ENCODE data around the gene LRPPRC. TPM values are rescaled to one million over a fixed set of nuclear protein-coding genes. Genes with fewer than 3 reads are reported as not detected.

The LRPPRC gene
- total and polyA plus RNA-seq, 9 donors: 53.9 to 84.7 (median 64.0) TPM

DNA sequence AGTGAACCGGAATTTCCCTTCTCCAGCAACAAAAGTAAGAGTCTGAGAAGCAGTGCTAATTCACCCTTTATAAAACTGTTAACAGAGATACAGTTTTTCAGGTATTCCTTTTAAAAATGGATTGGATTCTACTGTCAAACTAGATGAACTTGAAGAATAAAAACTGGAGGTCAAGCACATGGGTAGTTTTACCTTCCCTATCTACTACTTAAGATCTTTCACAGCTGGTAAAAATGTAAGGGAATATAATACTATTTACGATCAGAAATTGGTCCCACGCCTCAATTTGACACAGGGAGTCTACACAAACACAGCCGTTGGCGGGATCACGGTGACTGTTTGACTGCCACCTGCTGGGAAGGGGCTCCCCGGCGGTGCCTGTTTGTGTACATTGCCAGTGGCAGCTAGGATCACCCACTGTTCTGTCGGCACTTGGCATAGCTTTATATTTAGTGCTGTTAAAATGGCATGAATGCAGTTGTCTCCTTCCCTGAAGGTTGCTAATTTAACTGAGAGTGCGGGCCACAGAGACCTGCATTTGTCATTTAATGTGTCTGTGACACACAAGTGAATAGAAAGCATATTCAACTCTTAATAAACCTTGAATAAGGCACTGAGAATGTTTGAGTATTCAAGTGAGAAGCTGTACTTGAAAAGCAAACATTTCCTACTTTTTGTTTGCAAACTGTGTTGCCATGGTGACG is 97.5 kb downstream of the LRPPRC start:
- DNase-seq: peak; percentile 14
- Histone ChIP-seq H3K4me1 (ENCODE audit: control insufficient read depth, insufficient read depth, low read length) (no peaks in the 10 kb centered on the region), H3K27ac (ENCODE audit: low read length) (no peak overlapping the region), H3K9me3 (replicated peaks; ENCODE audit: control insufficient read depth, low read depth, low read length) (no peaks in the 10 kb centered on the region), H3K4me3 (ENCODE audit: low read length) (no peak overlapping the region), H3K27me3 (ENCODE audit: control insufficient read depth, insufficient read depth, low read length) (no peaks in the 10 kb centered on the region), H3K36me3 (ENCODE audit: control insufficient read depth, insufficient read depth, low read length) (peaks cover 34% of the 10 kb centered on the region)
- WGBS (ENCODE audit: insufficient coverage): 44% methylated on average over 5 of the region's 11 CpGs

DNA sequence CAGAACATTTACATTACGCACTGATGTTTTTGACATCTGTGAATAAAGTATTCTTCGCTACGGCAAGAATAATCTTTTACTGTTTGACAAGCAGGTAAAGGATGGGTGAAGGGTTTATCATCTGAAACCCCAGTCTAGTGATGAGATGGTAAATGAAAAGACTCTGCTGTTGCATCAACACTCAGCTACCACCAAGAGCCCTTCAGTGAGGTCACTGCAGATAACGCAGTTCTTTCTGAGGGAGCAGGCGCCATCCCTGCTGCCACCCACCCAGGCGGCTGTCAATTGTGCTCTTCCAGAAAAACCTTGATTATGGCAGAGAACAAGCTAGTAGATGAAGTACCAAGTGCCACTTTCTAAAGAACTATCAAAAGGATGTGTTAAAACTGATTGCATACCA is 98.3 kb downstream of the LRPPRC start:
- WGBS (ENCODE audit: insufficient coverage): no CpG with 5 or more reads among the region's 6 CpGs
- H3K36me3 ChIP-seq (ENCODE audit: control insufficient read depth, insufficient read depth, low read length): peaks cover 38% of the 10 kb centered on the region

DNA sequence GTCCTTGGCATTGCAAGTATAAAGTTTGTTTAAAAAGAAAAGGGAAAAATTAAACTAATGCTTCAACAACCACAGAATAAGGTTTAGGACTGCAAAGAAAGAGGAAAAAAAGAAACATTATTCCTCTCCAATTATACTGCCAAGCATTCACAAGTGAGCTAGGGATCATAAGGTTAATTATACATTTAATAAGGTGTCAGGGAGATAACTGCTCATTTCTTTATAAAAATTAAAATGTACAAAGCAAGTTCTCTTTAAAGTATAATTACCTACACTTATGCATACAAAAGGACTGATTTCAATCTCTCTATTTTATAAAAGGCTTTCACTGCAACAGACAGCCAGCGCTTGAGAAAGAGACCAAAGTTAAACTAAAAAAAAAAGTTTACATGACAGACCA is 98.9 kb downstream of the LRPPRC start:
- H3K27me3 ChIP-seq (ENCODE audit: control insufficient read depth, insufficient read depth, low read length): no peaks in the 10 kb centered on the region
- no peak for DNase-seq
- no peak overlapping the region for H3K4me3 ChIP-seq (ENCODE audit: low read length)
- no peaks in the 10 kb centered on the region for H3K9me3 ChIP-seq (replicated peaks; ENCODE audit: control insufficient read depth, low read depth, low read length)
- H3K4me1 ChIP-seq (ENCODE audit: control insufficient read depth, insufficient read depth, low read length): no peaks in the 10 kb centered on the region
- no CpG with 5 or more reads among the region's 1 CpG for WGBS (ENCODE audit: insufficient coverage)
- no peak overlapping the region for H3K27ac ChIP-seq (ENCODE audit: low read length)
- H3K36me3 ChIP-seq (ENCODE audit: control insufficient read depth, insufficient read depth, low read length): peaks cover 44% of the 10 kb centered on the region

More for the DNA sequence above, 98.3 kb downstream of the LRPPRC start:
- Histone ChIP-seq H3K4me1 (ENCODE audit: control insufficient read depth, insufficient read depth, low read length) (no peaks in the 10 kb centered on the region), H3K27ac (ENCODE audit: low read length) (no peak overlapping the region), H3K27me3 (ENCODE audit: control insufficient read depth, insufficient read depth, low read length) (no peaks in the 10 kb centered on the region), H3K4me3 (ENCODE audit: low read length) (no peak overlapping the region), H3K9me3 (replicated peaks; ENCODE audit: control insufficient read depth, low read depth, low read length) (no peaks in the 10 kb centered on the region)
- DNase-seq: no peak

DNA sequence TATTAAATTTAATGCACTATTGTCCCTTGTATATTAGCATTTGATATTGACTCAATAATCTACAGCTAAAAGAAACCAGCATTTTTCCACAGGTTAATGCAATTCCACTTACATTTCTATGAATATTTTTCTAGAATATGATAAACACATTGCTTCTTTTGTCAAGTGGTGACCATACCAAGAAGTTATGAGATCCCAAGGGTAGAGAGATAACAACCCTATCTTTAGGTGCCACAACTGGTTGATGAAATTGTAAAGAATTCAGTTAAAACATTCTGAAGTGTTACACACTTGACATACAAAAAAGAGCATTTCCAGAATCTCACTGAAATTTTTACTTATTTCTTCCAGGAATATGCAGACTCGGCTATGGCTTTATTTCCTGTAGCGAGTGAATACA is 101.0 kb downstream of the LRPPRC start:
- Histone ChIP-seq H3K4me3 (ENCODE audit: low read length) (no peak overlapping the region), H3K9me3 (replicated peaks; ENCODE audit: control insufficient read depth, low read depth, low read length) (no peaks in the 10 kb centered on the region), H3K27me3 (ENCODE audit: control insufficient read depth, insufficient read depth, low read length) (no peaks in the 10 kb centered on the region), H3K27ac (ENCODE audit: low read length) (no peak overlapping the region), H3K36me3 (ENCODE audit: control insufficient read depth, insufficient read depth, low read length) (peaks cover 54% of the 10 kb centered on the region), H3K4me1 (ENCODE audit: control insufficient read depth, insufficient read depth, low read length) (no peaks in the 10 kb centered on the region)
- 100% methylated on average over 2 of the region's 2 CpGs for WGBS (ENCODE audit: insufficient coverage)
- no peak for DNase-seq

DNA sequence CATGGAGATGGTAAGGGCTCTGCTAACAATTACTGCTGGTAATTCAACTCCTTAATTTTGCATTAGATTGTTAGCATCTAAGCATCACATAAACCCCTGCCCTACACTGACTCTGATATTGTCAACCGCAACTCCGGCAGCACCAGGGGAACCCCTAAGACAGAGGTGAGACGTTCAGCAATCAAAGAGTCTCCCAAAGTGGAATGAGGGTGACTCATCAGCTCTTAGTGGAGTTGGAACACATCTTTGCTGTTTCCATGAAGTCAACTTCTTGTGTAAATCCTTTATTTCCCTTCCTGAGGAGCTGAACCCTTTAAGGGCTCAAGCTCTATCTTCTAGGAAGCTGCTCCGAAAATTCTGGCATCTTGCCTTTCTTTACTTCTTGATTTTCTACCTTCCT is 104.9 kb downstream of the LRPPRC start:
- Histone ChIP-seq H3K9me3 (replicated peaks; ENCODE audit: control insufficient read depth, low read depth, low read length) (no peaks in the 10 kb centered on the region), H3K4me3 (ENCODE audit: low read length) (no peak overlapping the region), H3K36me3 (ENCODE audit: control insufficient read depth, insufficient read depth, low read length) (peaks cover 64% of the 10 kb centered on the region), H3K4me1 (ENCODE audit: control insufficient read depth, insufficient read depth, low read length) (no peaks in the 10 kb centered on the region), H3K27me3 (ENCODE audit: control insufficient read depth, insufficient read depth, low read length) (no peaks in the 10 kb centered on the region), H3K27ac (ENCODE audit: low read length) (no peak overlapping the region)
- DNase-seq: no peak
- 88% methylated on average over 3 of the region's 4 CpGs for WGBS (ENCODE audit: insufficient coverage)

DNA sequence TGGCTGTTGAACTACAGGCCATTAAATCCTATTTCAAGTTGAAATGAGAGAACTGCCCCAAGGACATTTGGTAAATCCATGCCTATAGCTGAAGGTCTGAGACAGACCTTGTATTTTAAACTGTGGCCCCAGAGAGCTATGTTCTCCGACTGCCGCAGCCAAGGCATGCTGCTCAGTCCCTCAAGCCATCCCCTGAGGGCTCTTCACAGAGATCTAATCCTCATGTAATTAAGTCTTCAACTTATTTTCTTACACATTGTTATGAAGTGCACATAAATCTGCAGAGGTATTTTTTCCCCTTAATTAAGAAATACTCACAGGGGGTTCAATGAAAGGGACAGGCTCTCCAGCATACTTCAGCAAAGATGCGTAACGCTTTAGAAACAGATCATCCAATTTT is 106.4 kb downstream of the LRPPRC start:
- no peak for DNase-seq
- Histone ChIP-seq H3K4me3 (ENCODE audit: low read length) (no peak overlapping the region), H3K27me3 (ENCODE audit: control insufficient read depth, insufficient read depth, low read length) (no peaks in the 10 kb centered on the region), H3K9me3 (replicated peaks; ENCODE audit: control insufficient read depth, low read depth, low read length) (no peaks in the 10 kb centered on the region), H3K36me3 (ENCODE audit: control insufficient read depth, insufficient read depth, low read length) (peaks cover 61% of the 10 kb centered on the region), H3K27ac (ENCODE audit: low read length) (no peak overlapping the region), H3K4me1 (ENCODE audit: control insufficient read depth, insufficient read depth, low read length) (no peaks in the 10 kb centered on the region)
- WGBS (ENCODE audit: insufficient coverage): no CpG with 5 or more reads among the region's 4 CpGs

DNA sequence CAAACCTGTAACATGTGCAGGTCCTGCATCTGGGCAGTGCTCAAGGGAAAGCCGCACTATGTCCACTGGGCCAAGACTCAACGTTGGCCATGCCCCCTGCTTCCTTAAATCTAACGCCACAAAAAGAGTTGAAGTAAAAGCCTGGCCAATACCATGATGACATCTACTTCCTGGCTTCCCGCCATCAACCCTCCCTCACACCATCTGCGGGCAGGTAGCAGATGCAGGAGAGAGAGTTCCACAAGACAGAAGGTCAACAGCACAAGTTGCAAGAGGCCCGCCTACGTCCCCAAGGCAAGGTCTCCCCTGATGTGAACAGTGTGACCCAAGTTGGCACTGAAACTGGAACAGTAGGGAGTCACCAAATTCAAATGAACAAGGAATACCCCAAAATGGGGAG is 108.6 kb downstream of the LRPPRC start:
- Histone ChIP-seq H3K27me3 (ENCODE audit: control insufficient read depth, insufficient read depth, low read length) (no peaks in the 10 kb centered on the region), H3K27ac (ENCODE audit: low read length) (no peak overlapping the region), H3K36me3 (ENCODE audit: control insufficient read depth, insufficient read depth, low read length) (peaks cover 45% of the 10 kb centered on the region), H3K4me3 (ENCODE audit: low read length) (no peak overlapping the region), H3K4me1 (ENCODE audit: control insufficient read depth, insufficient read depth, low read length) (no peaks in the 10 kb centered on the region), H3K9me3 (replicated peaks; ENCODE audit: control insufficient read depth, low read depth, low read length) (no peaks in the 10 kb centered on the region)
- no peak for DNase-seq
- WGBS (ENCODE audit: insufficient coverage): 89% methylated on average over 5 of the region's 7 CpGs

DNA sequence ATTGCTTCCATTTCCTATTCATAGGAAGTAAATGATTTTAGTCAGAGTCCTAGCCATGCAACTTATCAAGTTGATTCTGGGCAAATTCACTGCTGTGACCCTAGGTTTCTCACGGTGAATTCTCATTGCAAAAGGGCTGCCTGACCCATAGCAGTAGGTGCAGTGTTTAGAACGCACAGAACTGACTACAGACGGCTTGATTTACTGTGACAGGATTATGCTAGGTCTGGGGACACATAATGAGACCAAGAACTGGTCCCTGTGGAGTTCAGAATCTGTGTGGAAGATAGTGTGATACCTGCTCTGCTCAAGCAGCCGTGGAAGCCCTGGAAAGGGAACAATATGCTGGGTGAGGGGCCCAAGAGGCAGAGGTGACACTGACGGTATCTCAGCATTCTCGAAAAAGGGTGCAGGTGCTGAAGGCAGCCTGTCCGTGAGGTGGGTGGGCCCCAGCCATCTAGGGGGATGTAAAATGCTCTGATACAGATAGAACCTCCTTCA is 110.6 kb downstream of the LRPPRC start:
- H3K4me1 ChIP-seq (ENCODE audit: control insufficient read depth, insufficient read depth, low read length): no peaks in the 10 kb centered on the region
- no peak overlapping the region for H3K27ac ChIP-seq (ENCODE audit: low read length)
- 46% methylated on average over 5 of the region's 7 CpGs for WGBS (ENCODE audit: insufficient coverage)
- H3K4me3 ChIP-seq (ENCODE audit: low read length): no peak overlapping the region
- H3K27me3 ChIP-seq (ENCODE audit: control insufficient read depth, insufficient read depth, low read length): no peaks in the 10 kb centered on the region
- DNase-seq: no peak
- no peaks in the 10 kb centered on the region for H3K9me3 ChIP-seq (replicated peaks; ENCODE audit: control insufficient read depth, low read depth, low read length)
- H3K36me3 ChIP-seq (ENCODE audit: control insufficient read depth, insufficient read depth, low read length): peaks cover 31% of the 10 kb centered on the region

DNA sequence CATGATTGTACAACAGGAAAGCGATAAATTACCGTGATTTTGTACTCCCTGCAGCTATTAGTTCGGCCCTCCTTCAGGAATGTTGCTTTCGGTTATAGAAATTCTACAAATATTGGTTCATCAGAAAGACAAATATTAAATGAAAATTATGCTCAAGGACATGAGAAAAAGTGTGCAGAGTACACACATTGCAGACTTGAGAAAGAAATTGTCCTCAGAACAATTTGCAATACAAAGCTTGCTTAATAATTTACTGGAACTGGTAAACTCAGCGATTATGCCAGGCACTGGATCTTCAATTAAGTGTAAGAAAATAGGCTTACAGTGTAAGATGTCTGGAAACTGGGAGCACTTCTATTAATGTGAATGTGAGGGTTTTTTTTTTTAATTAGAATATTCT is 111.1 kb downstream of the LRPPRC start:
- no peak for DNase-seq
- H3K36me3 ChIP-seq (ENCODE audit: control insufficient read depth, insufficient read depth, low read length): peaks cover 28% of the 10 kb centered on the region
- H3K4me1 ChIP-seq (ENCODE audit: control insufficient read depth, insufficient read depth, low read length): no peaks in the 10 kb centered on the region
- no peaks in the 10 kb centered on the region for H3K9me3 ChIP-seq (replicated peaks; ENCODE audit: control insufficient read depth, low read depth, low read length)
- no peak overlapping the region for H3K4me3 ChIP-seq (ENCODE audit: low read length)
- H3K27ac ChIP-seq (ENCODE audit: low read length): no peak overlapping the region
- whole genome bisulfite sequencing (ENCODE audit: insufficient coverage): no CpG with 5 or more reads among the region's 5 CpGs
- H3K27me3 ChIP-seq (ENCODE audit: control insufficient read depth, insufficient read depth, low read length): no peaks in the 10 kb centered on the region

DNA sequence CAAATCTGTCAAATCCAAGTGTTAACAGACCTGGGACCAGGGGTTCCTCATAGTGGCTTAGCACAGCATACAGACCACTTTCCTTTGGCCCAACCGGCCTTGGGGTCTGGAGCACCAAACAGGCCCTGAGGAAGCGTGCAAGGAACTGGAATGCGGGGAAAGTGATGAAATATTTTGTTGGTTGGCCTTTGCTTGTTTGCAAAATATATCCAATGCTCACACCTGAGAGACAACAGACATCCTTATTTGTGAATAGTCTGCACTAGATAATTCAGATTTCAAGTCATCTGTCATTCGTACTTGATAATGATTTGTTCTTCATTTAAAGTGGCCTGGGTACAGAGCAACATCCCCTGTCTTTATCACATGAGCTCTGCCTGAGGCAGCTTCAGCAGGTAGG is 113.5 kb downstream of the LRPPRC start:
- no peak overlapping the region for H3K4me3 ChIP-seq (ENCODE audit: low read length)
- H3K36me3 ChIP-seq (ENCODE audit: control insufficient read depth, insufficient read depth, low read length): peaks cover 14% of the 10 kb centered on the region
- H3K27ac ChIP-seq (ENCODE audit: low read length): no peak overlapping the region
- no peaks in the 10 kb centered on the region for H3K9me3 ChIP-seq (replicated peaks; ENCODE audit: control insufficient read depth, low read depth, low read length)
- no peaks in the 10 kb centered on the region for H3K27me3 ChIP-seq (ENCODE audit: control insufficient read depth, insufficient read depth, low read length)
- WGBS (ENCODE audit: insufficient coverage): no CpG with 5 or more reads among the region's 4 CpGs
- no peak for DNase-seq
- no peaks in the 10 kb centered on the region for H3K4me1 ChIP-seq (ENCODE audit: control insufficient read depth, insufficient read depth, low read length)

DNA sequence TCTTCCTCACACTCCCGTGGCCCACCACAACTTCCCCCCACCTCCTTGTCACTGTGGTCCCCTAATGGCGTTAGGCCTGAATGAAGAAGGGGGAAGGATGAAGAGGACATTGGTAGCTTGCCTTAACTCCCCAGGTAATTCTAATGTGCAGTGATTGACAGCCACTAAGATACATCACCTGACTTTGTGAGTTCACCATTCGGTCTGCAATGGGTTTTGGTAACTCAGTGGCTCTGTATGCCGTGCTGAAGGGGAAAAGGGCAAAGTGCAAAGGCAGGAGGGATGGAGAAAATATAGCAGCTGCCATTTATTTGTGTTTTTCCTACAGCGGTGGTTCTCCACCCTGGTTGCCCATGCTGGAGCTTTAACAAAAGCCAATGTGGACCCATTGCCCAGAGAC is 114.8 kb downstream of the LRPPRC start:
- DNase-seq: no peak
- 78% methylated on average over 3 of the region's 5 CpGs for WGBS (ENCODE audit: insufficient coverage)
- Histone ChIP-seq H3K27ac (ENCODE audit: low read length) (no peak overlapping the region), H3K27me3 (ENCODE audit: control insufficient read depth, insufficient read depth, low read length) (no peaks in the 10 kb centered on the region), H3K4me1 (ENCODE audit: control insufficient read depth, insufficient read depth, low read length) (no peaks in the 10 kb centered on the region), H3K4me3 (ENCODE audit: low read length) (no peak overlapping the region), H3K36me3 (ENCODE audit: control insufficient read depth, insufficient read depth, low read length) (peaks cover 2% of the 10 kb centered on the region), H3K9me3 (replicated peaks; ENCODE audit: control insufficient read depth, low read depth, low read length) (no peaks in the 10 kb centered on the region)

Measured in muscle of leg (tissue), 11 donors.